Upper lobe of right lung (tissue), 1 donor: Measurements from ENCODE around the gene NCS1. TPM values are rescaled to one million over a fixed set of nuclear protein-coding genes. Genes with fewer than 3 reads are reported as not detected.

Experiments used
- ATAC-seq: fragments of 200-7000 bp; cut with Tn5 transposase; one replicate; pipeline ENCODE4 v1.9.1; 2020; ENCODE audit warnings: mild to moderate bottlenecking, moderate library complexity
- DNase-seq: peaks from one replicate; pipeline ENCODE4 v3.0.0-alpha.2; 2020
- H3K27ac ChIP-seq: fragments of 200-600 bp; one replicate; pipeline ENCODE4 v1.8.0; 2022
- H3K27me3 ChIP-seq: fragments of 200-600 bp; one replicate; pipeline ENCODE4 v1.8.0; 2022; ENCODE audit warnings: mild to moderate bottlenecking
- H3K36me3 ChIP-seq: fragments of 200-600 bp; one replicate; pipeline ENCODE4 v1.8.0; 2022
- H3K4me1 ChIP-seq: fragments of 200-600 bp; one replicate; pipeline ENCODE4 v1.8.0; 2022
- H3K4me3 ChIP-seq: fragments of 200-600 bp; one replicate; pipeline ENCODE4 v1.8.0; 2022; ENCODE audit warnings: mild to moderate bottlenecking
- H3K9me3 ChIP-seq: fragments of 200-600 bp; one replicate; pipeline ENCODE4 v1.8.0; 2022
- CTCF ChIP-seq: fragments of 200-600 bp; IDR thresholded peaks from one replicate; pipeline ENCODE4 v1.8.0; 2022; ENCODE audit warnings: antibody characterized with exemption
- intact Hi-C: fragments of 100-400 bp; cut with DNase I; formaldehyde crosslinking; loops from one replicate; pipeline ENCODE4 v1.11.0; 2022
- total RNA-seq: library from RNA; stranded (reverse); fragmentation: NEBNext Ultra II Directional; extraction: Animal tissue kit (Norgen Biotek cat#: 25700); gene quantifications from one replicate; pipeline ENCODE4 v1.2.1, GENCODE V29; 2021
- donor health status: DM: no; HTN: yes; CAD: no; lungs with severe emphysema.

NCS1 gene
- total RNA-seq, 1 donor from 2014 or later, result 5.7 TPM

GRCh38 chr9:130200038-130200849 lies 28.0 kb downstream of the NCS1 start:
- no peak for TF ChIP-seq CTCF
- ATAC-seq (no peak), DNase-seq (no peak)
- Histone ChIP-seq H3K27me3 (no peaks in the 10 kb centered on the region), H3K36me3 (no peaks in the 10 kb centered on the region), H3K9me3 (no peaks in the 10 kb centered on the region), H3K4me3 (no peak overlapping the region), H3K27ac (no peak overlapping the region), H3K4me1 (no peaks in the 10 kb centered on the region)
- intact Hi-C loops, result no loop called here

GRCh38 chr9:130201399-130201873 lies 29.2 kb downstream of the NCS1 start:
- DNase-seq (no peak), ATAC-seq (no peak)
- H3K9me3 ChIP-seq, result no peaks in the 10 kb centered on the region
- no peaks in the 10 kb centered on the region for H3K4me1 ChIP-seq
- TF ChIP-seq CTCF, result no peak
- intact Hi-C loops, result no loop called here
- no peak overlapping the region for H3K27ac ChIP-seq
- H3K4me3 ChIP-seq, result no peak overlapping the region
- no peaks in the 10 kb centered on the region for H3K36me3 ChIP-seq
- H3K27me3 ChIP-seq, result no peaks in the 10 kb centered on the region

GRCh38 chr9:130201974-130202373 lies 29.8 kb downstream of the NCS1 start:
- Histone ChIP-seq H3K27me3 (no peaks in the 10 kb centered on the region), H3K4me3 (no peak overlapping the region), H3K4me1 (no peaks in the 10 kb centered on the region), H3K36me3 (no peaks in the 10 kb centered on the region), H3K27ac (no peak overlapping the region), H3K9me3 (no peaks in the 10 kb centered on the region)
- intact Hi-C loops, result no loop called here
- no peak for TF ChIP-seq CTCF
- no peak for DNase-seq
- no peak for ATAC-seq

- no peaks in the 10 kb centered on the region for H3K4me1 ChIP-seq
- ATAC-seq, result no peak
Measured at GRCh38 chr9:130204341-130204740, 32.1 kb downstream of the NCS1 start.

GRCh38 chr9:130204959-130205358 lies 32.8 kb downstream of the NCS1 start:
- DNase-seq (no peak), ATAC-seq (no peak)
- H3K27ac ChIP-seq, result no peak overlapping the region
- H3K4me1 ChIP-seq, result no peaks in the 10 kb centered on the region
- no peak overlapping the region for H3K4me3 ChIP-seq
- no peaks in the 10 kb centered on the region for H3K36me3 ChIP-seq
- TF ChIP-seq CTCF, result no peak
- intact Hi-C loops, result no loop called here
- no peaks in the 10 kb centered on the region for H3K27me3 ChIP-seq
- no peaks in the 10 kb centered on the region for H3K9me3 ChIP-seq

More at GRCh38 chr9:130204341-130204740, 32.1 kb downstream of the NCS1 start:
- H3K27ac ChIP-seq, result no peak overlapping the region
- intact Hi-C loops, result no loop called here
- H3K9me3 ChIP-seq, result no peaks in the 10 kb centered on the region
- no peaks in the 10 kb centered on the region for H3K36me3 ChIP-seq
- TF ChIP-seq CTCF, result no peak
- no peaks in the 10 kb centered on the region for H3K27me3 ChIP-seq
- no peak overlapping the region for H3K4me3 ChIP-seq
- no peak for DNase-seq
